Keratinocyte (primary cell): Measurements from ENCODE around the gene CMTM2. TPM values are rescaled to one million over a fixed set of nuclear protein-coding genes. Genes with fewer than 3 reads are reported as not detected.

ENCODE experiments used
- DNase-seq: peaks from one replicate; pipeline ENCODE4 v3.0.0-alpha.2; 2011; ENCODE audit warnings: low read depth, missing footprints, low spot score
- FAIRE-seq: peaks from 2 replicates; lab custom pipeline; 2011; peaks lifted over from hg19 to GRCh38; lab: Jason Lieb, UNC
- H2AFZ ChIP-seq: 2 replicates; pipeline ENCODE4 v1.6.0; 2012; ENCODE audit warnings: low read length, control low read depth, inconsistent platforms; ENCODE audit not compliant: control insufficient read depth
- H3K27ac ChIP-seq: 2 replicates; pipeline ENCODE4 v1.5.1; 2011; ENCODE audit warnings: low read length; ENCODE audit not compliant: control insufficient read depth, insufficient read depth
- H3K27me3 ChIP-seq: 3 replicates; pipeline ENCODE4 v1.6.0; 2011; ENCODE audit warnings: low read length; ENCODE audit not compliant: control insufficient read depth, insufficient read depth; ENCODE audit errors: extremely low read depth
- H3K36me3 ChIP-seq, 2 experiments: 2 replicates in 1 of 2; 3 replicates in 1 of 2; pipeline ENCODE4 v1.5.1; 2011; ENCODE audit warnings: low read length in 2 of 2, mild to moderate bottlenecking in 1 of 2; ENCODE audit not compliant: control insufficient read depth in 2 of 2, insufficient read depth in 2 of 2; ENCODE audit errors: extremely low read depth in 1 of 2
- H3K4me1 ChIP-seq: 3 replicates; pipeline ENCODE4 v1.5.1; 2011; ENCODE audit warnings: low read length; ENCODE audit not compliant: control insufficient read depth, insufficient read depth; ENCODE audit errors: extremely low read depth
- H3K4me2 ChIP-seq: 3 replicates; pipeline ENCODE4 v1.6.0; 2011; ENCODE audit warnings: low read depth, low read length; ENCODE audit not compliant: control insufficient read depth, insufficient read depth; ENCODE audit errors: extremely low read depth
- H3K4me3 ChIP-seq, 3 experiments: fragments of 200-600 bp in 1 of 3; sonication (generic) in 1 of 3; 2 replicates in 2 of 3; 3 replicates in 1 of 3; pipeline ENCODE4 v1.5.1; 2011 to 2016; ENCODE audit warnings: low read length in 3 of 3, mild to moderate bottlenecking in 3 of 3, control low read depth in 2 of 3, inconsistent platforms in 1 of 3, low read depth in 1 of 3, mixed read lengths in 1 of 3, mixed run types in 1 of 3, moderate library complexity in 1 of 3; ENCODE audit not compliant: control insufficient read depth in 2 of 3, insufficient read depth in 2 of 3; ENCODE audit errors: extremely low read depth in 1 of 3
- H3K79me2 ChIP-seq: 2 replicates; pipeline ENCODE4 v1.6.0; 2012; ENCODE audit warnings: low read length; ENCODE audit not compliant: control insufficient read depth, insufficient read depth
- H3K9ac ChIP-seq: 3 replicates; pipeline ENCODE4 v1.6.0; 2011; ENCODE audit warnings: low read length; ENCODE audit not compliant: control insufficient read depth, insufficient read depth; ENCODE audit errors: extremely low read depth
- H3K9me1 ChIP-seq: 3 replicates; pipeline ENCODE4 v1.6.0; 2011; ENCODE audit warnings: low read length; ENCODE audit not compliant: control insufficient read depth, insufficient read depth; ENCODE audit errors: extremely low read depth
- H3K9me3 ChIP-seq: 2 replicates; pipeline ENCODE4 v1.5.1; 2012; ENCODE audit warnings: low read depth, low read length; ENCODE audit not compliant: control insufficient read depth
- H4K20me1 ChIP-seq: 3 replicates; pipeline ENCODE4 v1.6.0; 2011; ENCODE audit warnings: low read length; ENCODE audit not compliant: control insufficient read depth, insufficient read depth; ENCODE audit errors: extremely low read depth
- EZH2 ChIP-seq: IDR thresholded peaks from one replicate; pipeline ENCODE4 v1.6.1; 2012; ENCODE audit warnings: inconsistent platforms, mild to moderate bottlenecking, low read length, moderate library complexity
- dilution Hi-C: fragments of 300-500 bp; cut with MboI; formaldehyde crosslinking; loops from one replicate; pipeline ENCODE4 v1.7.0; 2020; ENCODE audit warnings: low sequenced_read_pairs; ENCODE audit not compliant: extremely low pct_ligation_motif_present
- polyA plus RNA-seq, 5 experiments: library from polyadenylated mRNA; depleted of rRNA in 3 of 5; stranded (reverse) in 3 of 5; stranded (forward) in 1 of 5; unstranded in 1 of 5; fragments of >200 nt; gene quantifications; 1 replicate in 1 of 5; 2 replicates in 3 of 5; 3 replicates in 1 of 5; pipeline versions ENCODE4 v1.2.1 to v1.2.3, GENCODE V29; 2011 to 2012; ENCODE audit warnings: missing spikeins in 2 of 5, low read depth in 1 of 5, low replicate concordance in 1 of 5
- TF ChIP-seq, protein P1 (sequence below), 3 experiments: IDR thresholded peaks in 1 of 3; conservative IDR thresholded peaks in 1 of 3; optimal IDR thresholded peaks in 1 of 3; 2 replicates in 2 of 3; 3 replicates in 1 of 3; pipeline versions ENCODE3 to v1.5.1; 2011; ENCODE audit warnings: low read length in 3 of 3, mild to moderate bottlenecking in 3 of 3, moderate library complexity in 2 of 3, control low read depth in 1 of 3, inconsistent platforms in 1 of 3; ENCODE audit not compliant: insufficient read depth in 2 of 3; ENCODE audit errors: extremely low read depth in 1 of 3

CMTM2 gene
- polyA plus RNA-seq, 1 donor (not counting 4 experiments of a cell fraction or from before 2014, with no cell fraction given): not detected

DNA sequence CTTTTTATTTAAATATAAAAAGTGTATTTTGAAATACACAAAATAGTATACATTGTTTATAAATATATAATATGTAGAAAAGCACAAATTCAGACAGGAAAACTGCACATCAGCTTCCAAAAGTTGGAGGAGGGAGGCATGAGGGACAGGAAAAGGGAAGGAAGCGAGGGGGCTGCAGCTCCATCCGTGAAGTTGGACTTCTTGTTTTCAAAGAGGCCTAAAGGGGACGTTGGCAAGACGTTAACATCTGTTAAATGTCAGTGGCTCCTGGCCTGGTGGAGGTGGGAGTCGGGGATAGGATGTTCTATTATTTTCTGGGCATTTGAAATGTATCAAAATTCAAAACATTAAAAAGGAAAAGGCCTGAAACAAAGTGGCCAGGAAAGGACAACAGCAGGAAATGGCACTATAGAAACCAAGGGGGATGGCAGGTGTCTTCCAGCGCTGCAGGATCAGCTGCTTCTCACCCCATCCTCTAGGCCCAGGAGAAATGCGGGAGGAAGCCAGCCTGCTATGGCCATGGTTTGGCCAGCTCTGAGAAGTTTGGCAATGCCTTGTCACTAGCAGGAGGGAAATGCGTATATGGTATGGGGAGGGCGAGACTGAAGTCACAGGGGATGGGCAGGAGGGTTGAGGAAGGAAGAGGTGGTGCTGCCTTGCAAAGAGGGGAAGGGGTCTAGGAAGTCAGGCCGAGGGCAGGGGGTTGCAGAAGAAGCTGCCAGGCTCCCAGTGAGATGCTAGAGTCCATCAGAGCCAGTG lies 6.4 kb downstream of the CMTM2 start:
- Histone ChIP-seq H3K79me2 (no peaks in the 10 kb centered on the region), H3K9me3 (no peaks in the 10 kb centered on the region), H3K4me1 (peaks cover 8% of the 10 kb centered on the region), H3K4me3 (no peak overlapping the region), H2AFZ (no peak overlapping the region), H3K9ac (no peak overlapping the region), H3K27me3 (no peaks in the 10 kb centered on the region), H3K36me3 (no peaks in the 10 kb centered on the region), H3K4me2 (no peak overlapping the region), H4K20me1 (no peaks in the 10 kb centered on the region), H3K9me1 (no peaks in the 10 kb centered on the region), H3K27ac (no peak overlapping the region)
- DNase-seq (no peak), FAIRE-seq (no peak)
- dilution Hi-C loops: no loop called here
- TF ChIP-seq, protein P1, sequence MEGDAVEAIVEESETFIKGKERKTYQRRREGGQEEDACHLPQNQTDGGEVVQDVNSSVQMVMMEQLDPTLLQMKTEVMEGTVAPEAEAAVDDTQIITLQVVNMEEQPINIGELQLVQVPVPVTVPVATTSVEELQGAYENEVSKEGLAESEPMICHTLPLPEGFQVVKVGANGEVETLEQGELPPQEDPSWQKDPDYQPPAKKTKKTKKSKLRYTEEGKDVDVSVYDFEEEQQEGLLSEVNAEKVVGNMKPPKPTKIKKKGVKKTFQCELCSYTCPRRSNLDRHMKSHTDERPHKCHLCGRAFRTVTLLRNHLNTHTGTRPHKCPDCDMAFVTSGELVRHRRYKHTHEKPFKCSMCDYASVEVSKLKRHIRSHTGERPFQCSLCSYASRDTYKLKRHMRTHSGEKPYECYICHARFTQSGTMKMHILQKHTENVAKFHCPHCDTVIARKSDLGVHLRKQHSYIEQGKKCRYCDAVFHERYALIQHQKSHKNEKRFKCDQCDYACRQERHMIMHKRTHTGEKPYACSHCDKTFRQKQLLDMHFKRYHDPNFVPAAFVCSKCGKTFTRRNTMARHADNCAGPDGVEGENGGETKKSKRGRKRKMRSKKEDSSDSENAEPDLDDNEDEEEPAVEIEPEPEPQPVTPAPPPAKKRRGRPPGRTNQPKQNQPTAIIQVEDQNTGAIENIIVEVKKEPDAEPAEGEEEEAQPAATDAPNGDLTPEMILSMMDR (optimal IDR thresholded peaks at IDR 0.05 in 1 of 3, IDR thresholded peaks at IDR 0.05 in 1 of 3, conservative IDR thresholded peaks at IDR 0.05 in 1 of 3; ENCODE audit: extremely low read depth in 1 of 3, insufficient read depth in 2 of 3, low read length in 3 of 3): no peak
- TF ChIP-seq EZH2: no peak

DNA sequence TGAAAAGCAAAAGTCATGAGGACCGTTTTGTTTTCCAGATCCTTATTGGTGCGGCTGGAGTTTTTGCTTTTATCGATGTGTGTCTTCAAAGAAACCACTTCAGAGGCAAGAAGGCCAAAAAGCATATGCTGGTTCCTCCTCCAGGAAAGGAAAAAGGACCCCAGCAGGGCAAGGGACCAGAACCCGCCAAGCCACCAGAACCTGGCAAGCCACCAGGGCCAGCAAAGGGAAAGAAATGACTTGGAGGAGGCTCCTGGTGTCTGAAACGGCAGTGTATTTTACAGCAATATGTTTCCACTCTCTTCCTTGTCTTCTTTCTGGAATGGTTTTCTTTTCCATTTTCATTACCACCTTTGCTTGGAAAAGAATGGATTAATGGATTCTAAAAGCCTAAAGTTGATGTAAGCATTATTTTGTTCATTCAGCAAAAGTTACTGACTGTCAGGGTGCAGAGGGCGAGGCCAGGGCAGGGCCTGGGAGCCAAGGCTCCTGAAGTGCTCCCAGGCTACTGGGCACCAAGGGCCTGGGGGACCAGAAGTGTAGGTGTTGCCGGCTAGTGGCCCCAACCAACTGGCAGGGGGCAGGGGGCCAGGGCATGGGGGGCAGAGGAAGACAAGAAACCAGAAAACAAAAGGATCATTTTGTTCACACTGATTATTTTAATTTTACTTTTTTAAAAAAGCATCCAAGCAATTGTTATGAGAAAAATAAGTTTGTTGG lies 8.8 kb downstream of the CMTM2 start:
- no peaks in the 10 kb centered on the region for H3K9me3 ChIP-seq
- no peak overlapping the region for H3K4me3 ChIP-seq
- DNase-seq (no peak), FAIRE-seq (no peak)
- H4K20me1 ChIP-seq: no peaks in the 10 kb centered on the region
- no peaks in the 10 kb centered on the region for H3K27me3 ChIP-seq
- H3K27ac ChIP-seq: no peak overlapping the region
- no peak overlapping the region for H3K4me2 ChIP-seq
- no peaks in the 10 kb centered on the region for H3K79me2 ChIP-seq
- no peaks in the 10 kb centered on the region for H3K9me1 ChIP-seq
- no peaks in the 10 kb centered on the region for H3K36me3 ChIP-seq
- no peaks in the 10 kb centered on the region for H3K4me1 ChIP-seq
- dilution Hi-C loops: no loop called here
- H3K9ac ChIP-seq: no peak overlapping the region
- H2AFZ ChIP-seq: no peak overlapping the region
- TF ChIP-seq, protein P1 (optimal IDR thresholded peaks at IDR 0.05 in 1 of 3, IDR thresholded peaks at IDR 0.05 in 1 of 3, conservative IDR thresholded peaks at IDR 0.05 in 1 of 3; ENCODE audit: extremely low read depth in 1 of 3, insufficient read depth in 2 of 3, low read length in 3 of 3): no peak
- TF ChIP-seq EZH2: no peak
